ENCODE results near the gene SMYD3.

Gene SMYD3

DNA sequence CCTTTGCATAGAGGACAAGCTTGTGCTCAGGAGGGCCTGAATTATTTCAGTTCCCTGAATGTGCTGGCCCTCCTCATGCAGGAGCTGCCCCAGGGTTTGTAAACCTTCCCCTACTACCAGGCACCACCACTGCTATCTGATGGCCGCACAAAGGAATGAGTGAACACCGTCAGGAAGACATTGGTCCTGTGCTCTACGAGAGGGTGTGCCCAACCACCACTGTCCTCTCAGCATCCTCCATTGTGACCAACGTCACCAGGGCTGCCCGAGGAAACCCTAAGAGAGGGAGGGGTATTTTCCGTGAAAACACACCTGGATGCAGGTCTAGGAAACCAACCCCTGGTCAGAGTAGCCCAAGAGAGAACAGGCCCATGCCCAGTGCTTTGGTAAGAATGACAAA lies 694.8 kb downstream of the SMYD3 start:
- Histone ChIP-seq H3F3A (ENCODE audit: insufficient read depth, low read length) (no peaks in the 10 kb centered on the region), H3K79me2 (ENCODE audit: low read length) (no peaks in the 10 kb centered on the region), H3K9me2 (replicated peaks; ENCODE audit: insufficient read depth, low read length) (no peaks in the 10 kb centered on the region), H3K27ac (ENCODE audit: low read length) (no peak overlapping the region), H3K9ac (ENCODE audit: low read length) (no peak overlapping the region), H3K4me3 (ENCODE audit: low read length) (no peak overlapping the region), H3K4me1 (ENCODE audit: low read length) (no peaks in the 10 kb centered on the region), H4K20me1 (ENCODE audit: insufficient read depth, low read length) (no peaks in the 10 kb centered on the region), H2AFZ (ENCODE audit: low read length) (no peak overlapping the region), H3K36me3 (replicated peaks; ENCODE audit: insufficient read depth, low read length) (no peaks in the 10 kb centered on the region), H3K27me3 (replicated peaks; ENCODE audit: insufficient read depth, low read length) (no peaks in the 10 kb centered on the region), H3K9me3 (replicated peaks; ENCODE audit: insufficient read depth, low read length) (no peaks in the 10 kb centered on the region), H3K4me2 (ENCODE audit: low read depth, low read length) (no peak overlapping the region)
- DNase-seq: no peak
- TF ChIP-seq, protein P1, sequence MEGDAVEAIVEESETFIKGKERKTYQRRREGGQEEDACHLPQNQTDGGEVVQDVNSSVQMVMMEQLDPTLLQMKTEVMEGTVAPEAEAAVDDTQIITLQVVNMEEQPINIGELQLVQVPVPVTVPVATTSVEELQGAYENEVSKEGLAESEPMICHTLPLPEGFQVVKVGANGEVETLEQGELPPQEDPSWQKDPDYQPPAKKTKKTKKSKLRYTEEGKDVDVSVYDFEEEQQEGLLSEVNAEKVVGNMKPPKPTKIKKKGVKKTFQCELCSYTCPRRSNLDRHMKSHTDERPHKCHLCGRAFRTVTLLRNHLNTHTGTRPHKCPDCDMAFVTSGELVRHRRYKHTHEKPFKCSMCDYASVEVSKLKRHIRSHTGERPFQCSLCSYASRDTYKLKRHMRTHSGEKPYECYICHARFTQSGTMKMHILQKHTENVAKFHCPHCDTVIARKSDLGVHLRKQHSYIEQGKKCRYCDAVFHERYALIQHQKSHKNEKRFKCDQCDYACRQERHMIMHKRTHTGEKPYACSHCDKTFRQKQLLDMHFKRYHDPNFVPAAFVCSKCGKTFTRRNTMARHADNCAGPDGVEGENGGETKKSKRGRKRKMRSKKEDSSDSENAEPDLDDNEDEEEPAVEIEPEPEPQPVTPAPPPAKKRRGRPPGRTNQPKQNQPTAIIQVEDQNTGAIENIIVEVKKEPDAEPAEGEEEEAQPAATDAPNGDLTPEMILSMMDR (IDR thresholded peaks at IDR 0.05; ENCODE audit: low read length): no peak
- TF ChIP-seq EZH2 (optimal IDR thresholded peaks at IDR 0.05; ENCODE audit: low read depth, low read length) (no peak), EZH2phosphoT487 (IDR thresholded peaks at IDR 0.05; ENCODE audit: low read length) (no peak)

DNA sequence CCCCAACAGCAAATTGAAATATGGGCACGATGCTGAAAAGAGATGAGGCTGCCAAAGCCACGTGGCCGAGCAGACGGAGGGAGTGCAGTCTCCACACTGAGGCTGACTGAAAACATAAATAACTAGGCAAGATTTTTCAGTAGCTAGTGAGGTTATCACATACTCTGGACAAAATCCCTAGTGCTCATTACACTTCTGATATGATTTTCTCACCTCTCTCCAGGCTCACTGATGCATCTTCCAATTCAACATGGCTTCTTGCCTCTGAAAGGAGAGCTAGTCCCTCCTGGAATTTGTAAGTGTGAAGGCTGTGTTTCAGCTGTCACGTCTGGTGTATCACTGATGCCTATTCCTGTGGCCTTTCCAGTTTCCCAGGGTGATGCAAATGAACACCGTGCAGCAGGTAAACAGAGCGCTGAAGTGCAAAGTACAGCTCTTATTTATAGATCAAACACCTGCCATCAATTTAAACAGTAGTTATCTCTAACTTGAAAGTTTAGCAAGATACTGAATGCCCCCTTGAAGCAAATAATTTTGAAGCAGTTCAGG lies 696.2 kb downstream of the SMYD3 start:
- H3K4me1 ChIP-seq (ENCODE audit: low read length): no peaks in the 10 kb centered on the region
- no peaks in the 10 kb centered on the region for H3K27me3 ChIP-seq (replicated peaks; ENCODE audit: insufficient read depth, low read length)
- H2AFZ ChIP-seq (ENCODE audit: low read length): no peak overlapping the region
- H3F3A ChIP-seq (ENCODE audit: insufficient read depth, low read length): no peaks in the 10 kb centered on the region
- no peaks in the 10 kb centered on the region for H3K79me2 ChIP-seq (ENCODE audit: low read length)
- H3K9me2 ChIP-seq (replicated peaks; ENCODE audit: insufficient read depth, low read length): no peaks in the 10 kb centered on the region
- H3K36me3 ChIP-seq (replicated peaks; ENCODE audit: insufficient read depth, low read length): no peaks in the 10 kb centered on the region
- H3K4me3 ChIP-seq (ENCODE audit: low read length): no peak overlapping the region
- no peak overlapping the region for H3K4me2 ChIP-seq (ENCODE audit: low read depth, low read length)
- no peak overlapping the region for H3K9ac ChIP-seq (ENCODE audit: low read length)
- no peaks in the 10 kb centered on the region for H4K20me1 ChIP-seq (ENCODE audit: insufficient read depth, low read length)
- no peak overlapping the region for H3K27ac ChIP-seq (ENCODE audit: low read length)
- no peak for DNase-seq
- H3K9me3 ChIP-seq (replicated peaks; ENCODE audit: insufficient read depth, low read length): no peaks in the 10 kb centered on the region
- TF ChIP-seq EZH2 (optimal IDR thresholded peaks at IDR 0.05; ENCODE audit: low read depth, low read length) (no peak), EZH2phosphoT487 (IDR thresholded peaks at IDR 0.05; ENCODE audit: low read length) (no peak)
- TF ChIP-seq, protein P1 (IDR thresholded peaks at IDR 0.05; ENCODE audit: low read length): no peak

DNA sequence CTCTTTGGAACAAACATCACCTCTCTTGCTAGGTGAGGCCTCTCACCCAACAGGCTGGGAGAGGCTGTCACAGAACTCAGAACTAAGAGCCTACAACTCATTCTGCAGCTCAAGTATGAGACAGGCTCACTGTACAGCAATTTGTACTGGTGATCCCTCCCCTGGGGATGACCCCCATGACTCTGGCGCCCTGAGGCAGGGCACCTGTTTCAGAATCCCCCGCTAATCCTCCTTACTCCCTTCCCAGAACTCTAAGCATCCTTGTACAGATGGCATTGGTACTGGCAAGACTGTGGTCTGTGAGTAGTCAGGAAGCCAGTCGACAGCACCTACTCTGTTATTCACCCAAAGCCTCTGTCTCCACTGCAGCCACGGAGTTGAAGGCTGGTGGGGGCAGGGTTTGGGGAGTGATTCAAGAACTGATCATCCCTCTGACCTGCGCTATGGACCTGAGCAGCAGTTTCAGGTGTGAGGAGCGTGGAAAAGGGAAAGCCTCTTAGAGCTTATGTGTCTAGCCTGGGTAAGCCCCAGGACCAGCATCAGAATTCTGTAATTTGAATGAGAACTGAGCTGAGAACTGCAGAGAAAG lies 696.8 kb downstream of the SMYD3 start:
- H3K9ac ChIP-seq (ENCODE audit: low read length): no peak overlapping the region
- H3K36me3 ChIP-seq (replicated peaks; ENCODE audit: insufficient read depth, low read length): no peaks in the 10 kb centered on the region
- H3K27me3 ChIP-seq (replicated peaks; ENCODE audit: insufficient read depth, low read length): no peaks in the 10 kb centered on the region
- H3F3A ChIP-seq (ENCODE audit: insufficient read depth, low read length): no peaks in the 10 kb centered on the region
- H4K20me1 ChIP-seq (ENCODE audit: insufficient read depth, low read length): no peaks in the 10 kb centered on the region
- H3K9me2 ChIP-seq (replicated peaks; ENCODE audit: insufficient read depth, low read length): no peaks in the 10 kb centered on the region
- no peak overlapping the region for H2AFZ ChIP-seq (ENCODE audit: low read length)
- no peaks in the 10 kb centered on the region for H3K4me1 ChIP-seq (ENCODE audit: low read length)
- DNase-seq: no peak
- H3K9me3 ChIP-seq (replicated peaks; ENCODE audit: insufficient read depth, low read length): no peaks in the 10 kb centered on the region
- H3K27ac ChIP-seq (ENCODE audit: low read length): no peak overlapping the region
- H3K4me2 ChIP-seq (ENCODE audit: low read depth, low read length): no peak overlapping the region
- TF ChIP-seq, protein P1 (IDR thresholded peaks at IDR 0.05; ENCODE audit: low read length): no peak
- TF ChIP-seq EZH2 (optimal IDR thresholded peaks at IDR 0.05; ENCODE audit: low read depth, low read length): no peak
- no peak for TF ChIP-seq EZH2phosphoT487 (IDR thresholded peaks at IDR 0.05; ENCODE audit: low read length)
- H3K79me2 ChIP-seq (ENCODE audit: low read length): no peaks in the 10 kb centered on the region
- no peak overlapping the region for H3K4me3 ChIP-seq (ENCODE audit: low read length)
